Left forelimb (tissue), 1 donor: ENCODE data around the gene LDLRAD3.

Experiments used
- DNase-seq: peaks from one replicate; pipeline ENCODE4 v3.0.0-alpha.2; 2018; ENCODE audit warnings: low spot score

Gene LDLRAD3

GRCh38 chr11:35927682-35928081 lies 16.2 kb upstream of the LDLRAD3 start:
- no peak for DNase-seq

- DNase-seq: no peak
Observed at GRCh38 chr11:35928688-35929395, 15.0 kb upstream of the LDLRAD3 start.

- no peak for DNase-seq
Observed at GRCh38 chr11:35930466-35930865, 13.4 kb upstream of the LDLRAD3 start.

- DNase-seq: no peak
Observed at GRCh38 chr11:35932121-35932520, 11.7 kb upstream of the LDLRAD3 start.

- no peak for DNase-seq
Observed at GRCh38 chr11:35932681-35933319, 11.1 kb upstream of the LDLRAD3 start.

GRCh38 chr11:35933320-35933871 lies 10.5 kb upstream of the LDLRAD3 start:
- DNase-seq: no peak

- no peak for DNase-seq
Observed at GRCh38 chr11:35934271-35934670, 9.6 kb upstream of the LDLRAD3 start.

- no peak for DNase-seq
Observed at GRCh38 chr11:35934981-35935380, 8.9 kb upstream of the LDLRAD3 start.

- DNase-seq: no peak
Observed at GRCh38 chr11:35935390-35935789, 8.5 kb upstream of the LDLRAD3 start.

- DNase-seq: no peak
Observed at GRCh38 chr11:35937111-35937510, 6.8 kb upstream of the LDLRAD3 start.

- no peak for DNase-seq
Observed at GRCh38 chr11:35937700-35938099, 6.2 kb upstream of the LDLRAD3 start.

- no peak for DNase-seq
Observed at GRCh38 chr11:35938231-35938630, 5.6 kb upstream of the LDLRAD3 start.

GRCh38 chr11:35943309-35943708 lies 553 bp upstream of the LDLRAD3 start:
- DNase-seq: no peak

GRCh38 chr11:35944503-35945136 lies 758 bp downstream of the LDLRAD3 start:
- peak; percentile 72 for DNase-seq

GRCh38 chr11:35945137-35945518 lies 1.3 kb downstream of the LDLRAD3 start:
- DNase-seq: no peak

- no peak for DNase-seq
Observed at GRCh38 chr11:35946766-35947165, 2.9 kb downstream of the LDLRAD3 start.

GRCh38 chr11:35947437-35947836 lies 3.6 kb downstream of the LDLRAD3 start:
- no peak for DNase-seq

GRCh38 chr11:35949242-35949641 lies 5.4 kb downstream of the LDLRAD3 start:
- DNase-seq: no peak

- DNase-seq: no peak
Observed at GRCh38 chr11:35950082-35950481, 6.2 kb downstream of the LDLRAD3 start.

GRCh38 chr11:35951680-35952079 lies 7.8 kb downstream of the LDLRAD3 start:
- DNase-seq: no peak

- no peak for DNase-seq
Observed at GRCh38 chr11:35953081-35953760, 9.4 kb downstream of the LDLRAD3 start.

- no peak for DNase-seq
Observed at GRCh38 chr11:35954205-35954604, 10.3 kb downstream of the LDLRAD3 start.

- DNase-seq: no peak
Observed at GRCh38 chr11:35955636-35956035, 11.8 kb downstream of the LDLRAD3 start.
